GM23338 (cell line): ENCODE measurements around the gene MAP3K14.

Experiments used
- CREB1 ChIP-seq: fragments of 250-450 bp; sonication (Bioruptor Pico); IDR thresholded peaks from 2 replicates; pipeline ENCODE4 v1.5.0; 2020; ENCODE audit warnings: low read depth, mild to moderate bottlenecking, moderate library complexity
- CTCF ChIP-seq, 2 experiments: fragments of 200-600 bp in 1 of 2; sonication (generic) in 1 of 2; conservative IDR thresholded peaks; 2 replicates each; pipeline versions ENCODE4 v1.5.1 to v1.6.1; 2016 to 2017; ENCODE audit warnings: antibody characterized with exemption in 2 of 2, low read depth in 2 of 2, mild to moderate bottlenecking in 2 of 2, moderate library complexity in 1 of 2
- ETS1 ChIP-seq: IDR thresholded peaks from 2 replicates; pipeline ENCODE4 v1.6.1; 2016; ENCODE audit warnings: antibody characterized with exemption
- EZH2 ChIP-seq: fragments of 200-600 bp; sonication (generic); IDR thresholded peaks from one replicate; pipeline ENCODE4 v1.8.0; 2017; ENCODE audit warnings: antibody characterized with exemption, mild to moderate bottlenecking, low read depth; ENCODE audit not compliant: unreplicated experiment
- EZH2phosphoT487 ChIP-seq: fragments of 200-600 bp; sonication (generic); IDR thresholded peaks from one replicate; pipeline ENCODE4 v1.8.1; 2018; ENCODE audit warnings: antibody characterized with exemption; ENCODE audit not compliant: unreplicated experiment
- JUNB ChIP-seq: IDR thresholded peaks from one replicate; pipeline ENCODE4 v1.6.1; 2016; ENCODE audit warnings: antibody characterized with exemption; ENCODE audit not compliant: unreplicated experiment
- NANOG ChIP-seq: IDR thresholded peaks from 2 replicates; pipeline ENCODE4 v1.6.1; 2016; ENCODE audit warnings: antibody characterized with exemption, borderline replicate concordance
- POLR2AphosphoS5 ChIP-seq: IDR thresholded peaks from 2 replicates; pipeline ENCODE4 v1.6.1; 2016; ENCODE audit warnings: antibody characterized with exemption, low read depth
- REST ChIP-seq: IDR thresholded peaks from one replicate; pipeline ENCODE4 v1.6.1; 2018; ENCODE audit warnings: antibody characterized with exemption; ENCODE audit not compliant: unreplicated experiment
- ZNF114 ChIP-seq: fragments of 250-450 bp; sonication (Bioruptor Pico); IDR thresholded peaks from 2 replicates; pipeline ENCODE4 v1.5.0; 2020; ENCODE audit warnings: mild to moderate bottlenecking, moderate library complexity

- no peak for TF ChIP-seq REST
- TF ChIP-seq CTCF (conservative IDR thresholded peaks at IDR 0.05; ENCODE audit: low read depth in 2 of 2) = peak; percentile 89 to 96
- no peak for TF ChIP-seq EZH2phosphoT487
- TF ChIP-seq EZH2 = no peak
- no peak for TF ChIP-seq POLR2AphosphoS5
- no peak for TF ChIP-seq JUNB
- no peak for TF ChIP-seq ZNF114 (CRISPR knock-in tag)
- no peak for TF ChIP-seq ETS1
- no peak for TF ChIP-seq CREB1 (CRISPR knock-in tag)
- TF ChIP-seq NANOG = no peak
These were observed 45.9 kb downstream of the MAP3K14 start for GRCh38 chr17:45270828-45271418.
